ENCODE results near the gene USP38. TPM values are rescaled to one million over a fixed set of nuclear protein-coding genes. Genes with fewer than 3 reads are reported as not detected.

USP38 gene
- total and polyA plus RNA-seq, 2 of the 4 experiments (the other 2 are of a cell fraction), result 5.5 to 17.0 TPM

GRCh38 chr4:143186212-143186611, 1.5 kb downstream of the USP38 start:
- no TSS peak for BruUV-seq (replicated peaks)
- CTCF ChIA-PET, result no interaction called here
- Histone ChIP-seq H3K9me3 (ENCODE audit: control insufficient read depth, insufficient read depth, low read length) (no peaks in the 10 kb centered on the region), H2BK20ac (ENCODE audit: low read depth, low read length) (no peak overlapping the region), H2BK120ac (ENCODE audit: low read depth, low read length) (no peak overlapping the region), H3K27ac (ENCODE audit: insufficient read depth, low read length) (no peak overlapping the region), H3K14ac (replicated peaks; ENCODE audit: low read depth, low read length) (peak overlapping the region; percentile 55; the same call in 1 of the 2 replicates), H3K36me3 (ENCODE audit: control insufficient read depth, insufficient read depth, low read length) (peaks cover 2% of the 10 kb centered on the region; the same call in 1 of the 2 replicates), H4K5ac (ENCODE audit: low read depth, low read length) (no peak overlapping the region), H2BK5ac (ENCODE audit: low read depth, low read length, poor library complexity, severe bottlenecking) (peak overlapping the region; percentile 71), H2BK15ac (ENCODE audit: low read depth, low read length) (no peak overlapping the region), H3K79me1 (ENCODE audit: low read depth in 1 of 2, low read length in 2 of 2) (peaks cover 6 to 31% of the 10 kb centered on the region in 2 experiments; a peak in 3 of 4 replicates), H3K4me2 (ENCODE audit: low read depth, low read length) (peak overlapping the region; percentile 91), H3K9ac (ENCODE audit: low read depth, low read length) (peak overlapping the region; percentile 96), H3K4me1 (ENCODE audit: control insufficient read depth, insufficient read depth, low read length) (no peaks in the 10 kb centered on the region), H2AFZ (replicated peaks; ENCODE audit: low read length, poor library complexity) (no peak overlapping the region), H2AK9ac (replicated peaks; ENCODE audit: low read depth, low read length, poor library complexity) (peak overlapping the region; percentile 21), H4K20me1 (ENCODE audit: insufficient read depth, low read length) (peaks cover 13% of the 10 kb centered on the region), H3K56ac (ENCODE audit: extremely low read depth, insufficient read depth, low read length) (peak overlapping the region; percentile 32), H3K23ac (ENCODE audit: low read depth, low read length) (peak overlapping the region; percentile 94), H3K4me3 (ENCODE audit: insufficient read depth, low read depth, low read length) (peak overlapping the region; percentile 74), H2AK5ac (ENCODE audit: low read depth, low read length) (no peak overlapping the region), H3K4ac (ENCODE audit: low read depth, low read length) (no peak overlapping the region), H4K8ac (ENCODE audit: low read depth in 2 of 2, low read length in 2 of 2) (no peak overlapping the region), H3K18ac (ENCODE audit: low read depth, low read length) (no peak overlapping the region), H3K27me3 (ENCODE audit: control insufficient read depth, insufficient read depth, low read length) (no peaks in the 10 kb centered on the region), H3K9me1 (ENCODE audit: insufficient read depth, low read length) (no peaks in the 10 kb centered on the region), H4K91ac (ENCODE audit: insufficient read depth, low read depth, low read length) (no peak overlapping the region)
- DNase-seq (peak; percentile 24), ATAC-seq (ENCODE audit: low read depth) (no peak)
- in situ Hi-C loops (cut with MboI; ENCODE audit: low sequenced_read_pairs) (no loop called here), intact Hi-C loops (cut with micrococcal nuclease) (loop anchor here (5.0 to 10.0 kb wide), 3 partner anchors 341 to 1059 kb away; partner anchors contain the start of gene INPP4B), dilution Hi-C loops (cut with HindIII; ENCODE audit: low sequenced_read_pairs, unreplicated experiment) (no loop called here)
- POLR2A ChIA-PET (ENCODE audit: unreplicated experiment), result interaction anchor here (0.6 kb wide), 1 partner anchor 191 kb away, joined by 9 read pairs; no protein-coding TSS in a partner anchor
- WGBS, 2 experiments (ENCODE audit: extremely low coverage in 2 of 2, insufficient read length in 1 of 2), result 60 to 100% methylated on average over 1 of the region's 6 CpGs
- TF ChIP-seq MAFK (IDR thresholded peaks at IDR 0.05; ENCODE audit: low read depth, low read length), result no peak
- TF ChIP-seq NFE2L2 (IDR thresholded peaks at IDR 0.05; ENCODE audit: low read depth, low read length), result no peak
- no peak for TF ChIP-seq RAD21 (IDR thresholded peaks at IDR 0.05; ENCODE audit: low read length)
- TF ChIP-seq CHD1 (IDR thresholded peaks at IDR 0.05; ENCODE audit: low read depth, low read length), result peak; percentile 50
- TF ChIP-seq CEBPB (IDR thresholded peaks at IDR 0.05; ENCODE audit: low read depth, low read length), result peak; percentile 30; the same call in 1 of the 2 replicates

Data from IMR-90 (cell line).